Esophagus muscularis mucosa (tissue), 4 donors: ENCODE measurements around the gene SLCO3A1. TPM values are rescaled to one million over a fixed set of nuclear protein-coding genes. Genes with fewer than 3 reads are reported as not detected.

Source experiments
- DNase-seq: peaks from one replicate; pipeline ENCODE4 v3.0.0-alpha.2; 2017; ENCODE audit errors: extremely low spot score
- H3K27ac ChIP-seq, 4 donors: fragments of 200-600 bp; sonication (generic); replicated peaks in 1 of 4; 1 replicate in 3 of 4; 2 replicates in 1 of 4; pipeline ENCODE4 v1.5.1; 2016 to 2019; ENCODE audit warnings: mild to moderate bottlenecking in 1 of 4
- H3K27me3 ChIP-seq, 4 donors: fragments of 200-600 bp; sonication (generic); one replicate each; pipeline versions ENCODE4 v1.5.1 to v1.6.0; 2016 to 2019
- H3K36me3 ChIP-seq, 4 donors: fragments of 200-600 bp; sonication (generic); one replicate each; pipeline ENCODE4 v1.5.1; 2016 to 2019
- H3K4me1 ChIP-seq, 4 donors: fragments of 200-600 bp; sonication (generic); one replicate each; pipeline ENCODE4 v1.5.1; 2016 to 2019
- H3K4me3 ChIP-seq, 4 donors: fragments of 200-600 bp; sonication (generic); 1 replicate in 2 of 4; 2 replicates in 2 of 4; pipeline ENCODE4 v1.5.1; 2016 to 2019; ENCODE audit warnings: mild to moderate bottlenecking in 4 of 4, moderate library complexity in 1 of 4
- H3K9me3 ChIP-seq, 4 donors: fragments of 200-600 bp; sonication (generic); 1 replicate in 3 of 4; 2 replicates in 1 of 4; pipeline ENCODE4 v1.5.1; 2016 to 2019
- CTCF ChIP-seq, 3 experiments: fragments of 200-600 bp in 2 of 3; fragments of 450-650 bp in 1 of 3; sonication (generic) in 2 of 3; IDR thresholded peaks; one replicate each; pipeline ENCODE4 v1.5.1; 2017 to 2019; ENCODE audit warnings: antibody characterized with exemption in 3 of 3, mild to moderate bottlenecking in 2 of 3, moderate library complexity in 1 of 3
- EP300 ChIP-seq: sonication (generic); formaldehyde crosslinking; IDR thresholded peaks from one replicate; pipeline ENCODE4 v1.6.1; 2017; ENCODE audit warnings: antibody characterized with exemption
- POLR2A ChIP-seq: fragments of 450-650 bp; IDR thresholded peaks from one replicate; pipeline ENCODE4 v1.6.1; 2017; ENCODE audit warnings: antibody characterized with exemption, moderate library complexity, mild to moderate bottlenecking, low read depth
- POLR2AphosphoS5 ChIP-seq, 2 donors: sonication (generic); formaldehyde crosslinking; IDR thresholded peaks; one replicate each; pipeline ENCODE4 v1.6.1; 2017; ENCODE audit warnings: antibody characterized with exemption in 2 of 2
- WGBS: methylation state at CpG from one replicate; pipeline ENCODE4 v1.1.5; 2018; 5-methylcytosine and 5-hydroxymethylcytosine counted together
- intact Hi-C: fragments of 100-400 bp; cut with DNase I; formaldehyde crosslinking; loops from one replicate; pipeline ENCODE4 v1.15.1; 2023
- total RNA-seq, 4 donors: library from RNA; depleted of rRNA; stranded (reverse); fragments of >200 nt; gene quantifications; one replicate each; pipeline versions ENCODE4 v1.1.0 to v1.2.1, GENCODE V29; 2016

Gene SLCO3A1
- total RNA-seq, 4 donors from 2014 or later: 5.6 to 17.5 (median 12.3) TPM

GRCh38 chr15:92012368-92012629 lies 158.8 kb downstream of the SLCO3A1 start:
- intact Hi-C loops: no loop called here
- WGBS: no CpG with 5 or more reads among the region's 1 CpG
- Histone ChIP-seq H3K4me1 (peaks cover 13 to 31% (median 21%) of the 10 kb centered on the region in 4 donors), H3K27ac (peak overlapping the region in 1 of 4 donors; percentile 6), H3K9me3 (no peaks in the 10 kb centered on the region), H3K27me3 (no peaks in the 10 kb centered on the region), H3K4me3 (no peak overlapping the region), H3K36me3 (no peaks in the 10 kb centered on the region)
- TF ChIP-seq POLR2A: no peak
- no peak for TF ChIP-seq POLR2AphosphoS5 (IDR thresholded peaks at IDR 0.05)
- TF ChIP-seq EP300: no peak
- no peak for TF ChIP-seq CTCF (IDR thresholded peaks at IDR 0.05)
- DNase-seq: no peak

DNA sequence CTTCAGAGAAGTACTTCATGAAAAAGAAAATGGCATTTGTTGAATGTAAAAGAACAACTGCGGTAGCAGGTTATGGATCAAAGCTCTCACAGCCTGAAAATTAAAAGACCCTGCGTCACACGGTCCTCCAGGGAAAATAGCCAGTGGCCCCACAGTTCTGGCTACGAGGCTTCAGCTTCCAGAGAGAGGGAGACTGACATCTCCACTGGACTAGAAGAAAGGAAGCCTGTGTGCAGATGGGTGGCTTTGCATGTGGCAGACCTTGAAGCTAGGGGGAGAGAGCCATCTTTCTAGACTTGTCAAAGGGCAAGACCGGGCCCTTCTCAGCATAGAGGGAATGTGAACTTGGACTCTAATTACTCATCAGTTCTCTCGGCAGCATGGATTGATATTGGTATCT lies 159.4 kb downstream of the SLCO3A1 start:
- Histone ChIP-seq H3K9me3 (no peaks in the 10 kb centered on the region), H3K4me1 (peaks cover 13 to 31% (median 21%) of the 10 kb centered on the region in 4 donors), H3K4me3 (no peak overlapping the region), H3K36me3 (no peaks in the 10 kb centered on the region), H3K27ac (no peak overlapping the region), H3K27me3 (no peaks in the 10 kb centered on the region)
- WGBS: 98% methylated on average over 6 of the region's 6 CpGs
- intact Hi-C loops: no loop called here
- DNase-seq: no peak
- TF ChIP-seq POLR2A: no peak
- no peak for TF ChIP-seq EP300
- no peak for TF ChIP-seq POLR2AphosphoS5 (IDR thresholded peaks at IDR 0.05)
- TF ChIP-seq CTCF (IDR thresholded peaks at IDR 0.05): no peak

DNA sequence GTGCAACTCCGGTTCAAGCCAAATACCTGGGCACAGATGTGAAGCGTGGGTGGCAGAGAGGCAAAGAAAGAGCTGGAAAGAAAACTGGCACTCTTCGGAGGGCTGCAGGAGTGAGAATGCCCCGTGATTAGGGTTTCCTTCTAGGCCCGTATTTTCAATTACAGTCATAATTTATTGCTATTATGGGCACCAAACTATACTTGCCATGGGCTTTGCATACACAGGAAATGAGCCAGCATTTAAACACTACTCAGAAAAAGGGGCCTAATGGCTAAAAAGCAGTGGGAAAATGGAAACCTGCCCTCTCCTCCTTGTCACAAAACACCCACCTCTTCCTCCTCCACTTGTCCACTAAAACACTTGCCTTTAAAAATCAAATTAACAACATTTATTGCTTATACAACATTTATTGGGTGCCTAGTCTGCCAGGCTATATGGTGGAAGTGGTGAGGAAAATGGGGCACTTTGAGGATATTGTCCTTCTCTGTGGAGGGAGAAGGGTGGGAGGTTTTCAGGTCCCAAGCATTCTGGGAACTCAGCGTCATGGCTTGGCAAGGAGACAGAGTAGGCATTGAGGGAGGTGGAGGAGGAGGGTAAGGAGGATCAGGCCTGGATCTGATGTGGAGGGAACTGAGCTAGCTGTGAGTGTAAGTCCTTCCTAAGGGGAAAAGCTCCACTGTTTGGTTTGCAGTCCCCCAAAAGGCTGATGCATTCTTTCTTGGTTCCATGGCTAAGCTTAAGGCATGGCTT lies 160.9 kb downstream of the SLCO3A1 start:
- H3K9me3 ChIP-seq: no peaks in the 10 kb centered on the region
- H3K27ac ChIP-seq: no peak overlapping the region
- intact Hi-C loops: no loop called here
- H3K36me3 ChIP-seq: no peaks in the 10 kb centered on the region
- 78% methylated on average over 6 of the region's 6 CpGs for WGBS
- H3K27me3 ChIP-seq: no peaks in the 10 kb centered on the region
- no peak overlapping the region for H3K4me3 ChIP-seq
- DNase-seq: no peak
- H3K4me1 ChIP-seq: peaks cover 18 to 31% (median 22%) of the 10 kb centered on the region in 4 donors
- TF ChIP-seq POLR2AphosphoS5 (IDR thresholded peaks at IDR 0.05): no peak
- TF ChIP-seq EP300: no peak
- no peak for TF ChIP-seq POLR2A
- TF ChIP-seq CTCF (IDR thresholded peaks at IDR 0.05): no peak

GRCh38 chr15:92017882-92018534 lies 164.5 kb downstream of the SLCO3A1 start:
- no peak overlapping the region for H3K27ac ChIP-seq
- TF ChIP-seq EP300: no peak
- TF ChIP-seq CTCF (IDR thresholded peaks at IDR 0.05): no peak
- TF ChIP-seq POLR2AphosphoS5 (IDR thresholded peaks at IDR 0.05): no peak
- TF ChIP-seq POLR2A: no peak
- no peaks in the 10 kb centered on the region for H3K36me3 ChIP-seq
- 90% methylated on average over 10 of the region's 10 CpGs for WGBS
- H3K9me3 ChIP-seq: no peaks in the 10 kb centered on the region
- H3K27me3 ChIP-seq: no peaks in the 10 kb centered on the region
- peaks cover 17 to 35% (median 25%) of the 10 kb centered on the region in 4 donors for H3K4me1 ChIP-seq
- no peak overlapping the region for H3K4me3 ChIP-seq
- intact Hi-C loops: no loop called here
- DNase-seq: no peak
